ENCODE measurements around the gene SBSN. TPM values are rescaled to one million over a fixed set of nuclear protein-coding genes. Genes with fewer than 3 reads are reported as not detected.

SBSN gene
- total RNA-seq, 1 donor from 2014 or later, result 0.24 TPM

DNA sequence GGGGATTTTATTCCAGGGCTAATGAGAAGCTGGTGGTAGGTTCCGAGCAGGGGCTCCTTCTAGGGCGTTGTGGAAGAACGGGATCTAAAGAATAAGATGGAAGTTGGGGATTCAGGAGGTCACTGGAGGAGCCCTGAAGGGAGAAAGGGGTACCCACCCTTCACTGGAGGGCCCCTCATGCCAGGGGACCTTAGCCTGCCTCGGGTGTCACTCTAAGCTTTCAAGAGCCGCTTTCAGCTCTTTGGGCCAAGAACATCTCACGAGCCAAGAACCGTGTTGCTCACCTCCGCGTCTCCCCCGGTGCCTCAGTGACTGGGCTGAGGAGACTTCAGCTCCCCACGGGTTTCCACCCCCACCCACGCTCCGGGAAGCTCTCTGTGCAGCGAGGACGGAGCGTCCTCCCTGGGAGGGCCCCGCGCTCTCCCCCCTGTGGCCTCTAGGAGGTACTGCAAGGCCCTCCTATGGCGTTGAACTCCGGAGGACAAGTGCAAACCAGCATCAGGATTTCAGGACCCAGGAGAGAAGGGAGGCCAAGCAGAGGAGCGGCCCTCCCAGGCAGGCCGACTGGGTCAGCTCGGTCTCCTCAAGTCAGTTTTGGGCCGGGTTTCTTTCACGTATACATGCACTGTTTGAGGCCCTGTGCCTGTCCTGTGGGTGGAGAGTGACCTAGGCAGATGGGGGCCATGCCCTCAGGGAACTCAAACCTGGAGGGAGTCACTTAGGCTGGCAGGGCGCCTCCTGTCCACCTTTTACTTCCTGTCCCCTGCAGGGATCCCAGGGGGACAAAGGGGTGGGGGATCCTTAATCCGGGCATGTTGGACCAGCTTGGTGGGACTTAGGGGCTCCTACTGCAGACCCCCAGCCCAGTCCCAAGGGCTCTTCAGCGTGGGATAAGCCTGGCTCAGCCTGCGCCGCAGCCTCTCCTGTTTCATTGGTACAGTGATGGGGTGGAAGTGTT, 32.7 kb downstream of the SBSN start:
- Mint-ChIP-seq H3K4me1 (ENCODE audit: low read depth) (peaks cover 1% of the 10 kb centered on the region), H3K36me3 (ENCODE audit: insufficient read depth) (peaks cover 9% of the 10 kb centered on the region), H3K4me3 (ENCODE audit: low read depth) (no peak overlapping the region), H3K27me3 (peaks cover 19% of the 10 kb centered on the region), H3K9me3 (ENCODE audit: low read depth) (no peaks in the 10 kb centered on the region), H3K27ac (no peak overlapping the region)
- peak; percentile 56 for DNase-seq (ENCODE audit: low spot score, unreplicated experiment)
- TF ChIP-seq, protein P1, sequence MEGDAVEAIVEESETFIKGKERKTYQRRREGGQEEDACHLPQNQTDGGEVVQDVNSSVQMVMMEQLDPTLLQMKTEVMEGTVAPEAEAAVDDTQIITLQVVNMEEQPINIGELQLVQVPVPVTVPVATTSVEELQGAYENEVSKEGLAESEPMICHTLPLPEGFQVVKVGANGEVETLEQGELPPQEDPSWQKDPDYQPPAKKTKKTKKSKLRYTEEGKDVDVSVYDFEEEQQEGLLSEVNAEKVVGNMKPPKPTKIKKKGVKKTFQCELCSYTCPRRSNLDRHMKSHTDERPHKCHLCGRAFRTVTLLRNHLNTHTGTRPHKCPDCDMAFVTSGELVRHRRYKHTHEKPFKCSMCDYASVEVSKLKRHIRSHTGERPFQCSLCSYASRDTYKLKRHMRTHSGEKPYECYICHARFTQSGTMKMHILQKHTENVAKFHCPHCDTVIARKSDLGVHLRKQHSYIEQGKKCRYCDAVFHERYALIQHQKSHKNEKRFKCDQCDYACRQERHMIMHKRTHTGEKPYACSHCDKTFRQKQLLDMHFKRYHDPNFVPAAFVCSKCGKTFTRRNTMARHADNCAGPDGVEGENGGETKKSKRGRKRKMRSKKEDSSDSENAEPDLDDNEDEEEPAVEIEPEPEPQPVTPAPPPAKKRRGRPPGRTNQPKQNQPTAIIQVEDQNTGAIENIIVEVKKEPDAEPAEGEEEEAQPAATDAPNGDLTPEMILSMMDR (IDR thresholded peaks at IDR 0.05; ENCODE audit: unreplicated experiment), result peak; percentile 94

DNA sequence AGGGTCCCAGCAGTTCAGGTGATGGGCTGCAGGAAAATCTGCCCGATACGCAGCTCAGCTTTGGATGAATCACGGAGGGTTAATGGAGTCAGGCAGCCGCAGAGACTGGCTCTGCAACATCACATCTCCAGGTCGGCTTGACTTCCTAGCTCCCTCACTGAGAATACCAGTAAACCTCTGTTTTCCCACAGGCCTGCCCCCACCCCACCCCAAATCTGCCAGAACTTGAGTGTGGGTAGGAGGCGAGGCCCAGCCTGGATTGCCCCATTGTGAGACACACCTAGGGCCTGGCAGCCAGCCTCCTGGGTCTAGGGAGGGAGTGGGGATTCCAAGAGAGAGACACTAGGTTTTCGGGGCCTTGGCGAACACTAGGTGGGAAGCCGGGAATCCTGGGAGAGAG, 34.1 kb downstream of the SBSN start:
- DNase-seq (ENCODE audit: low spot score, unreplicated experiment), result no peak
- no peak overlapping the region for H3K4me3 Mint-ChIP-seq (ENCODE audit: low read depth)

DNA sequence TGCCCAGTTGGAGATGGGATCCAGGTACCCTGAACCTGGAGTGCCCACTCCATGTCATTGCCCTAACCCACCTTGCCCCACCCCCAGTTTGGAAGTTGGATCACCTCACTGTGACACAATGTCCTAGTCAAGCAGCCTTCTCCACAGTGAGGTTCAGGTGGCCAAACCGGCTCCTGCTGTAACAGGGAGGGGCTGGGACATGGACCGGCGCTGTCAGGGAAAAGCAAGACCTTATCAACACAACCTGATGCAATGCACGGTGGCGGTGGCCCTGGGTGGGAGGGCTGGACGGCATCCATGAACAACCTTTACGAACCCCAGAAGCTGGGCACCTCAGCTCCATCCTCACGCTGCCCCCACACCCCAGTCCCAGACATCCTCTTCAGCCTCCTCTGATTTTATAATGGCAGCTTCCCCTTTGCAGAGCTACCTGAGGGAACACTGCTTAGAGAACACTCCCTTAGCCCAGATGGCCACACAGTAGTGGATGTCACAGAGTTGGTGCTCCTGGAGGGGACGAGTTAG, 36.2 kb downstream of the SBSN start:
- TF ChIP-seq, protein P1 (IDR thresholded peaks at IDR 0.05; ENCODE audit: unreplicated experiment), result no peak
- no peak for DNase-seq (ENCODE audit: low spot score, unreplicated experiment)
- Mint-ChIP-seq H3K4me1 (ENCODE audit: low read depth) (peaks cover 10% of the 10 kb centered on the region), H3K27ac (no peak overlapping the region), H3K36me3 (ENCODE audit: insufficient read depth) (no peaks in the 10 kb centered on the region), H3K27me3 (peaks cover 43% of the 10 kb centered on the region), H3K4me3 (ENCODE audit: low read depth) (no peak overlapping the region), H3K9me3 (ENCODE audit: low read depth) (no peaks in the 10 kb centered on the region)

More for the DNA sequence above, 34.1 kb downstream of the SBSN start:
- Mint-ChIP-seq H3K27ac (no peak overlapping the region), H3K27me3 (peaks cover 29% of the 10 kb centered on the region), H3K36me3 (ENCODE audit: insufficient read depth) (peaks cover 5% of the 10 kb centered on the region), H3K4me1 (ENCODE audit: low read depth) (peaks cover 1% of the 10 kb centered on the region), H3K9me3 (ENCODE audit: low read depth) (no peaks in the 10 kb centered on the region)
- TF ChIP-seq, protein P1 (IDR thresholded peaks at IDR 0.05; ENCODE audit: unreplicated experiment), result no peak

DNA sequence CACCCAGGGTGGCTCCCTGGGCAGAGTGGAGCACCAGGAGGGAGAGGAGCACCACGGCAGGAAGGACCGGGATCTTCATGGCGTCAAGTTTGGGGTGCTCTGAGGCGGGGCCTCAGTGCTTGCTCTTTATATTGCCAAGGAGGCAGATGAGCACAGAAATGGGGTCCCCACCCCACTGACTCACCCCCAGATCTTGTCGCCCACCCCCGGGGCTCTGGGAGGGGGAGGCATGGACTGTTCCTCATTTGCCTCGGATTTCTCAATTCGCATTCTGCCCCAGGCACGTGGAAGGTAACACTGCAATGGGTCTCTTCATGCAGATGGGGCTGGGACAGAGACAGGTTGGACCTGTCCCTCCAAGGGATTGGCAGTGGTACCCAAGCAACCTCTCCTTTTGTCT, 37.7 kb downstream of the SBSN start, which contains the start of gene KRTDAP:
TSS of gene KRTDAP (minus strand) at position 101 of the 400 bp plus-strand sequence. CDS start at position 79, 22 bp downstream.
- Mint-ChIP-seq H3K4me1 (ENCODE audit: low read depth) (peaks cover 24% of the 10 kb centered on the region), H3K9me3 (ENCODE audit: low read depth) (no peaks in the 10 kb centered on the region), H3K27me3 (peaks cover 43% of the 10 kb centered on the region), H3K36me3 (ENCODE audit: insufficient read depth) (no peaks in the 10 kb centered on the region), H3K4me3 (ENCODE audit: low read depth) (no peak within 1 kb of the TSS), H3K27ac (no peak within 1 kb of the TSS)
- no peak for DNase-seq (ENCODE audit: low spot score, unreplicated experiment)
- TF ChIP-seq, protein P1 (IDR thresholded peaks at IDR 0.05; ENCODE audit: unreplicated experiment), result no peak

DNA sequence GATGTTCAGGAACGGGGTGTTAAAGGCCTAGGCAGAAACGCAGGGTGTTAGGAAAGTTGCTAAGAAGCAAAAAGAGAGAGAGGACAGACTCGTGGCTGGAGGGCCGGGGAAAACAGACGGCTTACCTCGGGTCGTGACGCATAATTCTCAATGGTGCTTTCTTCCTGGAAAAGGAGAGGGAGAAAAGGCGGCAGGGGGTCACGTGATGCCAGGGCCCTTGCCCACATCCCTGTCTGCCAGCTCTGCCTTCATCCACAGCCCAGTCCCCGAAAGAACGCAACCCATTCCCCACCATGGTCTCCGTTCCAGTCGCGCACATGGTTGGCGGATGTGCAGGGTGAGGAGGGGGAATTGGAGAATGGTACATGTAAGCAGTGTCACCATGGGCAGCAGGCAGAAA, 39.4 kb downstream of the SBSN start:
- H3K9me3 Mint-ChIP-seq (ENCODE audit: low read depth), result no peaks in the 10 kb centered on the region
- H3K36me3 Mint-ChIP-seq (ENCODE audit: insufficient read depth), result no peaks in the 10 kb centered on the region
- TF ChIP-seq, protein P1 (IDR thresholded peaks at IDR 0.05; ENCODE audit: unreplicated experiment), result no peak
- no peak overlapping the region for H3K4me3 Mint-ChIP-seq (ENCODE audit: low read depth)
- peaks cover 43% of the 10 kb centered on the region for H3K27me3 Mint-ChIP-seq
- peaks cover 26% of the 10 kb centered on the region for H3K4me1 Mint-ChIP-seq (ENCODE audit: low read depth)
- H3K27ac Mint-ChIP-seq, result peak overlapping the region; percentile 68
- DNase-seq (ENCODE audit: low spot score, unreplicated experiment), result no peak

Data from progenitor cell of endocrine pancreas (in vitro differentiated cells).